ENCODE data around the gene POU6F1.

- TF ChIP-seq, protein P1, sequence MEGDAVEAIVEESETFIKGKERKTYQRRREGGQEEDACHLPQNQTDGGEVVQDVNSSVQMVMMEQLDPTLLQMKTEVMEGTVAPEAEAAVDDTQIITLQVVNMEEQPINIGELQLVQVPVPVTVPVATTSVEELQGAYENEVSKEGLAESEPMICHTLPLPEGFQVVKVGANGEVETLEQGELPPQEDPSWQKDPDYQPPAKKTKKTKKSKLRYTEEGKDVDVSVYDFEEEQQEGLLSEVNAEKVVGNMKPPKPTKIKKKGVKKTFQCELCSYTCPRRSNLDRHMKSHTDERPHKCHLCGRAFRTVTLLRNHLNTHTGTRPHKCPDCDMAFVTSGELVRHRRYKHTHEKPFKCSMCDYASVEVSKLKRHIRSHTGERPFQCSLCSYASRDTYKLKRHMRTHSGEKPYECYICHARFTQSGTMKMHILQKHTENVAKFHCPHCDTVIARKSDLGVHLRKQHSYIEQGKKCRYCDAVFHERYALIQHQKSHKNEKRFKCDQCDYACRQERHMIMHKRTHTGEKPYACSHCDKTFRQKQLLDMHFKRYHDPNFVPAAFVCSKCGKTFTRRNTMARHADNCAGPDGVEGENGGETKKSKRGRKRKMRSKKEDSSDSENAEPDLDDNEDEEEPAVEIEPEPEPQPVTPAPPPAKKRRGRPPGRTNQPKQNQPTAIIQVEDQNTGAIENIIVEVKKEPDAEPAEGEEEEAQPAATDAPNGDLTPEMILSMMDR (conservative IDR thresholded peaks at IDR 0.05; ENCODE audit: low read length): no peak
- no peak for TF ChIP-seq EZH2phosphoT487 (IDR thresholded peaks at IDR 0.05; ENCODE audit: borderline replicate concordance, low read depth, low read length)
Observed at GRCh38 chr12:51234530-51234929, 16.7 kb upstream of the POU6F1 start.
